ENCODE measurements around the gene FAM221B.
A peak's percentile ranks its signal among the peaks of the same experiment; 100 is the strongest.

The FAM221B gene

GRCh38 chr9:35845824-35846771 is 17.6 kb upstream of the FAM221B start:
- ATAC-seq = no peak

GRCh38 chr9:35844628-35845270 is 16.2 kb upstream of the FAM221B start:
- no peak for ATAC-seq

- peak; percentile 35 to 43 for ATAC-seq
Measured at GRCh38 chr9:35842795-35843194, 14.3 kb upstream of the FAM221B start.

- no peak for ATAC-seq
Measured at GRCh38 chr9:35842020-35842745, 13.7 kb upstream of the FAM221B start.

- no peak for ATAC-seq
Measured at GRCh38 chr9:35841645-35841900, 13.0 kb upstream of the FAM221B start.

GRCh38 chr9:35840881-35841644 is 12.5 kb upstream of the FAM221B start:
- ATAC-seq = no peak

- ATAC-seq = no peak
Measured at GRCh38 chr9:35839926-35840325, 11.4 kb upstream of the FAM221B start.

- no peak for ATAC-seq
Measured at GRCh38 chr9:35836595-35836994, 8.1 kb upstream of the FAM221B start.

- no peak for ATAC-seq
Measured at GRCh38 chr9:35835766-35836165, 7.2 kb upstream of the FAM221B start.

GRCh38 chr9:35835216-35835632 is 6.7 kb upstream of the FAM221B start:
- ATAC-seq = no peak

GRCh38 chr9:35834260-35835215 is 6.0 kb upstream of the FAM221B start:
- no peak for ATAC-seq

- no peak for ATAC-seq
Measured at GRCh38 chr9:35832814-35833213, 4.3 kb upstream of the FAM221B start.

GRCh38 chr9:35831040-35831439 is 2.5 kb upstream of the FAM221B start:
- ATAC-seq = no peak

GRCh38 chr9:35829764-35830096 is 1.2 kb upstream of the FAM221B start:
- no peak for ATAC-seq

- ATAC-seq = peak; percentile 94
Measured at GRCh38 chr9:35829084-35829763, 692 bp upstream of the FAM221B start, which contains the start of gene TMEM8B. TMEM8B (plus strand) TSS chr9:35829228; CDS start chr9:35829448, 220 bp downstream.

GRCh38 chr9:35827486-35827885 is 1.0 kb downstream of the FAM221B start:
- ATAC-seq = no peak

GRCh38 chr9:35826071-35826701 is 2.3 kb downstream of the FAM221B start:
- peak; percentile 31 to 41 for ATAC-seq

- no peak for ATAC-seq
Measured at GRCh38 chr9:35822926-35823325, 5.6 kb downstream of the FAM221B start.

- no peak for ATAC-seq
Measured at GRCh38 chr9:35820076-35820475, 8.5 kb downstream of the FAM221B start.

GRCh38 chr9:35818341-35818740 is 10.2 kb downstream of the FAM221B start:
- ATAC-seq = no peak

- ATAC-seq = no peak
Measured at GRCh38 chr9:35816708-35817107, 11.8 kb downstream of the FAM221B start.

All from activated CD4-positive, CD25-positive, alpha-beta regulatory T cell treated with anti-CD3 and anti-CD28 coated beads, Interleukin-2, amount 50 U/mL, for 24 hours (primary cell).